NCI-H1092 treated with DMSO at 0.1 percent for 48 hours (cell line): ENCODE results near the gene SCRG1.

Source experiments
- DNase-seq: peaks from one replicate; lab custom pipeline; 2025; lab: John Stamatoyannopoulos, UW

SCRG1 gene

GRCh38 chr4:173398779-173399415 is at the start of gene SCRG1:
Gene SCRG1 (minus strand): TSS chr4:173399116. CDS start chr4:173391414, 7,702 bp downstream.
- no peak for DNase-seq

- DNase-seq, result peak; percentile 90
These were observed 49.2 kb upstream of the SCRG1 start for GRCh38 chr4:173448103-173448502.

- no peak for DNase-seq
These were observed 47.5 kb upstream of the SCRG1 start for GRCh38 chr4:173446416-173446815.

GRCh38 chr4:173443121-173443520 is 44.2 kb upstream of the SCRG1 start:
- no peak for DNase-seq

GRCh38 chr4:173442223-173442932 is 43.5 kb upstream of the SCRG1 start:
- DNase-seq, result no peak

GRCh38 chr4:173440888-173441287 is 42.0 kb upstream of the SCRG1 start:
- DNase-seq, result no peak

GRCh38 chr4:173436771-173437265 is 37.9 kb upstream of the SCRG1 start:
- no peak for DNase-seq

- DNase-seq, result peak; percentile 9
These were observed 37.2 kb upstream of the SCRG1 start for GRCh38 chr4:173436149-173436579.

- DNase-seq, result no peak
These were observed 35.3 kb upstream of the SCRG1 start for GRCh38 chr4:173434231-173434630.

- DNase-seq, result no peak
These were observed 34.5 kb upstream of the SCRG1 start for GRCh38 chr4:173433447-173433846.

- DNase-seq, result no peak
These were observed 33.5 kb upstream of the SCRG1 start for GRCh38 chr4:173432430-173432829.

GRCh38 chr4:173426064-173426463 is 27.1 kb upstream of the SCRG1 start:
- no peak for DNase-seq

GRCh38 chr4:173424899-173425805 is 26.2 kb upstream of the SCRG1 start:
- no peak for DNase-seq

- DNase-seq, result no peak
These were observed 21.9 kb upstream of the SCRG1 start for GRCh38 chr4:173420801-173421200.

GRCh38 chr4:173420324-173420752 is 21.4 kb upstream of the SCRG1 start:
- peak; percentile 62 for DNase-seq

GRCh38 chr4:173418639-173419038 is 19.7 kb upstream of the SCRG1 start:
- no peak for DNase-seq

GRCh38 chr4:173417833-173418232 is 18.9 kb upstream of the SCRG1 start:
- DNase-seq, result no peak

- DNase-seq, result no peak
These were observed 17.2 kb upstream of the SCRG1 start for GRCh38 chr4:173415885-173416653.

- no peak for DNase-seq
These were observed 16.2 kb upstream of the SCRG1 start for GRCh38 chr4:173415092-173415491.

- DNase-seq, result no peak
These were observed 15.5 kb upstream of the SCRG1 start for GRCh38 chr4:173414456-173414855.

GRCh38 chr4:173413036-173413435 is 14.1 kb upstream of the SCRG1 start:
- no peak for DNase-seq
